ENCODE results near the gene A2M.

A2M gene

GRCh38 chr12:9122091-9122609, 6.4 kb upstream of the A2M start:
- no peak for DNase-seq (ENCODE audit: low read depth)

DNA sequence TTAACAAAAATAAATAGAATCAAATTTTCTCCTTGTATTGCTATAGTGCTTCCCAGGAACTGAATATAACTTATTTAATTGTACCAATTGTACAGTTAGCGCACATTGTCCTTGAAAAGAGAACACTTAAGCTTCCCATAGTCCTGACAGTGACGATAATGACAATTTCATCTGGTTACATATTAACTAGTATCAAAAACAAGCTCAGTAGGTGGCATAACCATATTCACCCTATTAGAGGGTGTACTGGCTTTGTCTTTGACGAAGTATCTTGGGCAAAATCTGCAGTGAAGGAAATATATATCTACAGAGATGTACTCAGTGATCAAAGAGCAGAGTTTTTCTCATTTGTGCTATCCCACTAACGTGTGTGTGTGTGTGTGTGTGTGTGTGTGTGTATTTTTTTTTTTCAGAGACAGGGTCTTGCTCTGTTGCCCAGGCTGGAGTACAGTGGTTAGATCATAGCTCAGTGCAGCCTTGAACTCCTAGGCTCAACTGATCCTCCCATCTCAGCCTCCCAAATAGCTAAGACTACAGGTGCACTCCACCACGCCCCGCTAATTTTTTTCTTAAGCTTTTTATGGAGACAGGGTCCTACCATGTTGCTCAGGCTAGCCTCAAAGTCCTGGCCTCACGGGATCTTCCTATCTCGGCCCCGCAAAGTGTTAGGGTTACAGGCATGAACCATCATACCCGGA, 4.9 kb upstream of the A2M start:
- DNase-seq (ENCODE audit: low read depth) = no peak

DNA sequence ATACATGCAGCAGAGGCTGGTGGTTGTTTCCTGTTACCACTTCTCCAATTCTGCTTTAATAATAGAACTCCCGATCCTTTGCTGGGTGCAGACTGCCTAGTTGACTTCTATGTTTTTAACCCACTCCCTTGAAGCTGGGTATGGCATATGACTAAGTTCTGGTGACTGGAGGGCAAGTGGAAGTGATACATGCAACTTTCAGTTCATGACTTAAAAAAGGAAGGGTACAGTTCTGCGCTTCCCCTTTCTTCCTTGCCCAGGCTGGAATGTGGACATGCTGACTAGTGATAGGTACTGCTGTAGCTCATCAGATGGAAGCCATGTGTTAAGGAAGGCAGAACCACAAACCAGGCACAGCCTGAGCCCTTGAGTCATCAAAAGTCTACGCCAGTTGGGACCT, 2.4 kb upstream of the A2M start:
- DNase-seq (ENCODE audit: low read depth) = peak; percentile 21

- no peak for DNase-seq (ENCODE audit: low read depth)
Observed at GRCh38 chr12:9114946-9115345, 773 bp downstream of the A2M start.

- no peak for DNase-seq (ENCODE audit: low read depth)
Observed at GRCh38 chr12:9113987-9114309, 1.8 kb downstream of the A2M start.

DNA sequence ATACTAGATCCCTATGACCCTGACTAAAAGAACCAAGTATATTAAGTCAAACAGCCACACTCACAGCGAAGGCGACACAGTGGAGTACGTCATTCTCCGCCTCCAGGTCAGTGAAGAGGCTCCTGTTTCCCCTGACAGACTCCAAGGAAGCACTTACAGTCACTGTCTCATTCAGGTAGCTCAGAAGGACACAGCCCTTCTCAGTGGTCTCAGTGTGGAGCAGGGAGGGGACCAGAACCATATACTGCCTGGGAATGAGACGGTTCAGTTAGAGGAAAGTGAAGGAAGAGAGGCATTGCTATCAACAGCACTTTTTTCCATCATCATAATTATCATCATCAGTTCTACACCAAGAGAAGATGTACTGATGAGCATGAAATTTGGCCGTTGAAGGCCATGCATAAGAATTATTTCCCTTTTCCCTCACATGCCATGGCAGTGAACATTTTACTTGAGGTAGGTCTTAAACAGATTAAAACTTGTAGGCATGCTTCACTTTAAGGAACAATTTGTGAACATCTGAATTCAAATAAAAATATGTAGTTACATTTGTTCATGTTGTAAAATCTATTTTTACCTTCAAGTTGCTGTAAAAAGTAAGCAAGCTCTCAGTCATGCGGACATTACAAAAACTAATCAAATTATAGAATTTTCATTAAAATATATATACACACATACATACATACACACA, 2.3 kb downstream of the A2M start:
- no peak for DNase-seq (ENCODE audit: low read depth)

GRCh38 chr12:9112076-9112853, 3.5 kb downstream of the A2M start:
- DNase-seq (ENCODE audit: low read depth) = no peak

- DNase-seq (ENCODE audit: low read depth) = no peak
Observed at GRCh38 chr12:9111525-9111924, 4.2 kb downstream of the A2M start.

- no peak for DNase-seq (ENCODE audit: low read depth)
Observed at GRCh38 chr12:9109737-9110491, 5.8 kb downstream of the A2M start.

- DNase-seq (ENCODE audit: low read depth) = no peak
Observed at GRCh38 chr12:9109213-9109522, 6.6 kb downstream of the A2M start.

DNA sequence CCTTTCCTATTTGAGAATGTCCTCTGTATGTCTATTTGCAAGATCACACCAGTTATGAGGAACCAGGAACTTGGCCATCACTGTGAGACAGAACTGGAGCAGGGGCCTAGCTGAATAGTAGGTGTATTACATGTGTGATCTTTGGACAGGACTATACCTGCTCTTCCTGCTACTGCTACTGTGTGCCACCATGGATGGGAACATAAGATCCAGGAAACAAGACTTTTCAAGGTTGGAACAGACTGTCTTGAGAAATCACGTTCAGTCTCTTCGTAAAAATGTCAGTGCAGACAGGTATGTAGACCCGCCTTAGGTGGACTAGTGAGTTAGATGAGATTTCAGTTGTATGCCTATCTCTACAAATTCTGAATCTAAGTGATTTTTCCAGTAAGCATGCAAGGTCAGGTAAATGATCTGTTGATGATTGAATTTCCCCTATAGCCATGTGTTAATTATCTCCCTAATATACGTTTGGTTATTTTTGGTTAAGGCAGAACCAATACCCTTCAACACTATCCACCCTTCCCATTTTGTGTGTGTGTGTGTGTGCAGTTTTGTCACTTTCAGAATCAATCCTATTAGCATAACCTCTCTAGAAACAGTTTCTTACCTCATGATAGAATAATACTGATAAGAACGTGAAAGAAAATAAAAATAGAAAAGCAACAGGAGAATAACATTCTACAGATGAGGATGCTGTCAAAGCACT, 7.1 kb downstream of the A2M start:
- DNase-seq (ENCODE audit: low read depth) = no peak

GRCh38 chr12:9107542-9107873, 8.2 kb downstream of the A2M start:
- DNase-seq (ENCODE audit: low read depth) = no peak

- DNase-seq (ENCODE audit: low read depth) = no peak
Observed at GRCh38 chr12:9106610-9107541, 8.8 kb downstream of the A2M start.

- DNase-seq (ENCODE audit: low read depth) = no peak
Observed at GRCh38 chr12:9106067-9106466, 9.7 kb downstream of the A2M start.

- no peak for DNase-seq (ENCODE audit: low read depth)
Observed at GRCh38 chr12:9104767-9105423, 10.8 kb downstream of the A2M start.

DNA sequence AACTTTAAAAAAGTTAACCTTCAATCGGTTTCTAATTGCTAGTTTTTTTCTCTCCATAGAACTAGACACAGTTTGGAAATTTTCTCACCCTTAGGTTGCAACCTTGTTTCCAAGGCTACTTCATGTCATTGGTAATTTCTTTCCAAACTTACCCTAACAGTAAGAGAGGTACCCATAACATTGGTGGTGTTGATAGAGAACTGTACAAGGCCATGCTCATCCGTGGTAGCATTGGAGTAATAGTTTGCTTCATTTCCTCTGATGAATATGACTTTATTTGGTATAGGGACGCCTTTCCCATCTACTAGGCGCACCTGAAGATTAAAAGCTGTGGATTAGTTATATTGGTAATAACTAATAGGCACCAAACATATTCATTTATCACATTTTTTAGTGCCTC, 11.6 kb downstream of the A2M start:
- no peak for DNase-seq (ENCODE audit: low read depth)

DNA sequence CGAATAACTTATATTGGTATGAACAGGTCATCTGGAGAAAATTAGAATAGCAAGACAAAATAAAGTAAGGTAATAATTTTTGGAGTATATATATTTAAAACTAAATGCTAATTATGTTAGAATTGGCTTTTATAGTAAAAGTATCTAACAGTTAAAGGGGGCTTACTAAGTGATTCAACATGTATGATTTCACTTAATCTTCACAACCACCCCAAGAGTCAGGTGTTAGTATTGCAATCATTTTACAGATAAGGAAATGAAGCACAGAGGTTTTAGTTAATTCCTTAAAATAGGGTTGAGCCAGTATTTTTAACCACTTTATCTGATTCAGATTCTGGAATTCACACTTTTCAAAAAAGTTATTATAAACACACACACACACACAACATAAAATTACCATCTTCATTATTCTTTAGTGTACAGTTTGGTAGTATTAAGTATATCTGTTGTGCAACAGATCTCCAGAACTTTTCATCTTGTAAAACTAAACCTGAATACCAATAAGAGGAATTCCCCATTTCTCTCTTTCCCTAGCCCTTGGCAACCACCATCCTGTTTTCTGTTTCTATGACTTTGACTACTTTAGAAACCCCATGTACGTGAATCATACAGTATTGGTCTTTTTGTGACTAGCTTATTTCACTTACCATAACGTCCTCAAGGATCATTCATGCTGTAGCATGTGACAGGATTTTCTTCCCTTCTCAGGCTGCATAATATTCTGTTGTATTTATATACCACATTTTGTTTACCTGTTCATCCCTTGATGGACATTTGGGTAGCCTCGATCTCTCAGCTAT, 12.5 kb downstream of the A2M start:
- no peak for DNase-seq (ENCODE audit: low read depth)

DNA sequence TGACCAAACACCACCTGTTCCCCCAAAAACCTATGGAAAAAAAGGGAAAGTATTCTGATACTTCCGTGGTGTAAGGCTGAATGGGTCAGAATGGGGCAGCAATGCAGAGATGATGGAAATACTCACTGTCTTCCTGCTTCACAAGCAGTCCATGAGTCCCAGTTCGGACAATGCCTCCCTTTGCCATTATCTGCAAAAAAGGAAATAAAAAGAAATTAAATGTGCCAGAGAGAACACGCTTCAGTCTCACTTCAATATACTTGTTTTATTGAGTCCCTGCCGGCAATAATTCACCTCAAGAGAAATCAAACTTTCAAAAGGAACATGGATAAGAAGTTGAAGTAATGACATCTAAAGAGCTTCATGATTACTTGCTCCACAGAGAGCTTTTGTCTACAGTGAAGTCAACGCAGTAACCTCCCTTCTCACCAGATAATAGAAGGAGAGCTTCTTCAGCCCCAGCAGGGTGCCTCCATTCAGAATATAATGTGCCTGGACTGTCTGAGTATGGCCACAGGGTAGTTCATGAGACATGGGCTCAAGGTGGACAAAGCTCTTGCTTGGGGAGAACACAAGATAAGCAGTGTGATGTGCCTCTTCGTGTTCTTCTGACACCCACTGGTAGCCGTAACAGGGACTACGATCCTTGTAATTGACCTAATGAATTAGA, 14.6 kb downstream of the A2M start:
- DNase-seq (ENCODE audit: low read depth) = no peak
